ENCODE data around the gene OPCML.

DNA sequence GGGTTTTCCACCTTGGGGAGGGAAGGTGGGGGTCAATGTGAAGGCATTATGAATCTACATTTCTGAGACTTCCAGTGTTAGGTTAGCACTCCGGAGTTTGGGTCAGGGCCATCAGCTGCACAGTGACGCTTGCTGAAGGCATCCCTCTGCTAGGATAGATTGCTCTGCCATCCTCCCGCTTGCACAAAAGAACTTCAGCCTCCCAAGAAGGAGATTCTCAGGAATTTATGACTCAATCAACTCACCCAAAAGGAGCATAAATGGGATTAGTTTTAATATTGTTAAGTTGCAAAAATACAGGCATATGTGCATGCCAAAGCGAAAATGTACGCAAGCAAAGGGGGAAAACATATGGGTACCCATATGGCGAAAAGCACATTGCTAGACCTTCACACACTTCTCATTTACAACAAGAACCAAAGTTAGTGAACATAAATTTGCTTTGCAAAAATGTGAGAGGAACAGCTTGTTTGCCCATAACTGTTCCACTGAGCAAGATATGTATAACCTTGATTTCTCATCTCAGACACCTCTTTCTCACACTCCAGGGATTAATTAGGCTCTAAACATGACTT, 1013.0 kb downstream of the OPCML start:
- TF ChIP-seq, protein P1, sequence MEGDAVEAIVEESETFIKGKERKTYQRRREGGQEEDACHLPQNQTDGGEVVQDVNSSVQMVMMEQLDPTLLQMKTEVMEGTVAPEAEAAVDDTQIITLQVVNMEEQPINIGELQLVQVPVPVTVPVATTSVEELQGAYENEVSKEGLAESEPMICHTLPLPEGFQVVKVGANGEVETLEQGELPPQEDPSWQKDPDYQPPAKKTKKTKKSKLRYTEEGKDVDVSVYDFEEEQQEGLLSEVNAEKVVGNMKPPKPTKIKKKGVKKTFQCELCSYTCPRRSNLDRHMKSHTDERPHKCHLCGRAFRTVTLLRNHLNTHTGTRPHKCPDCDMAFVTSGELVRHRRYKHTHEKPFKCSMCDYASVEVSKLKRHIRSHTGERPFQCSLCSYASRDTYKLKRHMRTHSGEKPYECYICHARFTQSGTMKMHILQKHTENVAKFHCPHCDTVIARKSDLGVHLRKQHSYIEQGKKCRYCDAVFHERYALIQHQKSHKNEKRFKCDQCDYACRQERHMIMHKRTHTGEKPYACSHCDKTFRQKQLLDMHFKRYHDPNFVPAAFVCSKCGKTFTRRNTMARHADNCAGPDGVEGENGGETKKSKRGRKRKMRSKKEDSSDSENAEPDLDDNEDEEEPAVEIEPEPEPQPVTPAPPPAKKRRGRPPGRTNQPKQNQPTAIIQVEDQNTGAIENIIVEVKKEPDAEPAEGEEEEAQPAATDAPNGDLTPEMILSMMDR (IDR thresholded peaks at IDR 0.05; ENCODE audit: insufficient read depth, low read length): no peak
- TF ChIP-seq POLR2AphosphoS5 (IDR thresholded peaks at IDR 0.05; ENCODE audit: low read depth) (no peak), SPI1 (IDR thresholded peaks at IDR 0.05; ENCODE audit: borderline replicate concordance, low read depth) (no peak), REST (IDR thresholded peaks at IDR 0.05; ENCODE audit: insufficient replicate concordance, low read depth) (no peak)

Data from HL-60 (cell line).